Peyer's patch (tissue), 4 donors: Measurements from ENCODE around the gene SEPTIN10.

Source experiments
- POLR2A ChIP-seq, 2 donors: fragments of 450-650 bp; IDR thresholded peaks; one replicate each; pipeline ENCODE4 v1.5.1; 2017; ENCODE audit warnings: antibody characterized with exemption in 2 of 2, mild to moderate bottlenecking in 2 of 2, moderate library complexity in 2 of 2
- TF ChIP-seq, protein P1 (sequence below), 6 experiments: fragments of 450-650 bp in 4 of 6; fragments of 200-600 bp in 2 of 6; sonication (generic) in 1 of 6; IDR thresholded peaks; one replicate each; pipeline ENCODE4 v1.5.1; 2017 to 2019; ENCODE audit warnings: antibody characterized with exemption in 6 of 6, mild to moderate bottlenecking in 3 of 6, moderate library complexity in 1 of 6

DNA sequence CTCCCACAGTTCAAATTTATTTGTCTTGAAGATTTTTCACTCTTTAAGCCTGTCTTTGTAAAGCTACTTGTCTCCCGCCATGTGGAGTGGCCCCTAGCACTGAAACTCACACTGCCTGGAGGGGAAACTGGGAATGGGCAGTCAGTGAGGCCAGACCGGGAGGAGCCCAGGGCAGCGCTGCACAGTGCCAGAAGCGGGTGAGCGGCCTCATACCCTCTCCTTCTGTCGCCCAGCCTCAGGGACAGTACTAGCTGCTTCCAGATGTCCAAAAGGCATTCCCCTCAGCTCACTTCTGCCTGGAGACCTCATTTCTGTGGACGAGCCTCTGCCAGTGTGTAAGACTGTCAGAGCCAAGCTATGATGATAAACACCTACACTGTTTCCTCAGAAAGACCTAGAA, 79.9 kb downstream of the SEPTIN10 start:
- TF ChIP-seq, protein P1, sequence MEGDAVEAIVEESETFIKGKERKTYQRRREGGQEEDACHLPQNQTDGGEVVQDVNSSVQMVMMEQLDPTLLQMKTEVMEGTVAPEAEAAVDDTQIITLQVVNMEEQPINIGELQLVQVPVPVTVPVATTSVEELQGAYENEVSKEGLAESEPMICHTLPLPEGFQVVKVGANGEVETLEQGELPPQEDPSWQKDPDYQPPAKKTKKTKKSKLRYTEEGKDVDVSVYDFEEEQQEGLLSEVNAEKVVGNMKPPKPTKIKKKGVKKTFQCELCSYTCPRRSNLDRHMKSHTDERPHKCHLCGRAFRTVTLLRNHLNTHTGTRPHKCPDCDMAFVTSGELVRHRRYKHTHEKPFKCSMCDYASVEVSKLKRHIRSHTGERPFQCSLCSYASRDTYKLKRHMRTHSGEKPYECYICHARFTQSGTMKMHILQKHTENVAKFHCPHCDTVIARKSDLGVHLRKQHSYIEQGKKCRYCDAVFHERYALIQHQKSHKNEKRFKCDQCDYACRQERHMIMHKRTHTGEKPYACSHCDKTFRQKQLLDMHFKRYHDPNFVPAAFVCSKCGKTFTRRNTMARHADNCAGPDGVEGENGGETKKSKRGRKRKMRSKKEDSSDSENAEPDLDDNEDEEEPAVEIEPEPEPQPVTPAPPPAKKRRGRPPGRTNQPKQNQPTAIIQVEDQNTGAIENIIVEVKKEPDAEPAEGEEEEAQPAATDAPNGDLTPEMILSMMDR (IDR thresholded peaks at IDR 0.05), result no peak
- TF ChIP-seq POLR2A (IDR thresholded peaks at IDR 0.05), result no peak
